IPS-18c (cell line): ENCODE data around the gene SGO2.

Source experiments
- H3K4me3 ChIP-seq: 2 replicates; pipeline ENCODE4 v1.7.0; 2013; ENCODE audit warnings: low read depth, mild to moderate bottlenecking, low read length, moderate library complexity; ENCODE audit not compliant: insufficient read depth
- H3K9me3 ChIP-seq: one replicate; pipeline ENCODE4 v1.6.1; 2013; ENCODE audit warnings: mild to moderate bottlenecking, low read length, moderate library complexity; ENCODE audit not compliant: control insufficient read depth, insufficient read depth

The SGO2 gene, protein sequence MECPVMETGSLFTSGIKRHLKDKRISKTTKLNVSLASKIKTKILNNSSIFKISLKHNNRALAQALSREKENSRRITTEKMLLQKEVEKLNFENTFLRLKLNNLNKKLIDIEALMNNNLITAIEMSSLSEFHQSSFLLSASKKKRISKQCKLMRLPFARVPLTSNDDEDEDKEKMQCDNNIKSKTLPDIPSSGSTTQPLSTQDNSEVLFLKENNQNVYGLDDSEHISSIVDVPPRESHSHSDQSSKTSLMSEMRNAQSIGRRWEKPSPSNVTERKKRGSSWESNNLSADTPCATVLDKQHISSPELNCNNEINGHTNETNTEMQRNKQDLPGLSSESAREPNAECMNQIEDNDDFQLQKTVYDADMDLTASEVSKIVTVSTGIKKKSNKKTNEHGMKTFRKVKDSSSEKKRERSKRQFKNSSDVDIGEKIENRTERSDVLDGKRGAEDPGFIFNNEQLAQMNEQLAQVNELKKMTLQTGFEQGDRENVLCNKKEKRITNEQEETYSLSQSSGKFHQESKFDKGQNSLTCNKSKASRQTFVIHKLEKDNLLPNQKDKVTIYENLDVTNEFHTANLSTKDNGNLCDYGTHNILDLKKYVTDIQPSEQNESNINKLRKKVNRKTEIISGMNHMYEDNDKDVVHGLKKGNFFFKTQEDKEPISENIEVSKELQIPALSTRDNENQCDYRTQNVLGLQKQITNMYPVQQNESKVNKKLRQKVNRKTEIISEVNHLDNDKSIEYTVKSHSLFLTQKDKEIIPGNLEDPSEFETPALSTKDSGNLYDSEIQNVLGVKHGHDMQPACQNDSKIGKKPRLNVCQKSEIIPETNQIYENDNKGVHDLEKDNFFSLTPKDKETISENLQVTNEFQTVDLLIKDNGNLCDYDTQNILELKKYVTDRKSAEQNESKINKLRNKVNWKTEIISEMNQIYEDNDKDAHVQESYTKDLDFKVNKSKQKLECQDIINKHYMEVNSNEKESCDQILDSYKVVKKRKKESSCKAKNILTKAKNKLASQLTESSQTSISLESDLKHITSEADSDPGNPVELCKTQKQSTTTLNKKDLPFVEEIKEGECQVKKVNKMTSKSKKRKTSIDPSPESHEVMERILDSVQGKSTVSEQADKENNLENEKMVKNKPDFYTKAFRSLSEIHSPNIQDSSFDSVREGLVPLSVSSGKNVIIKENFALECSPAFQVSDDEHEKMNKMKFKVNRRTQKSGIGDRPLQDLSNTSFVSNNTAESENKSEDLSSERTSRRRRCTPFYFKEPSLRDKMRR

DNA sequence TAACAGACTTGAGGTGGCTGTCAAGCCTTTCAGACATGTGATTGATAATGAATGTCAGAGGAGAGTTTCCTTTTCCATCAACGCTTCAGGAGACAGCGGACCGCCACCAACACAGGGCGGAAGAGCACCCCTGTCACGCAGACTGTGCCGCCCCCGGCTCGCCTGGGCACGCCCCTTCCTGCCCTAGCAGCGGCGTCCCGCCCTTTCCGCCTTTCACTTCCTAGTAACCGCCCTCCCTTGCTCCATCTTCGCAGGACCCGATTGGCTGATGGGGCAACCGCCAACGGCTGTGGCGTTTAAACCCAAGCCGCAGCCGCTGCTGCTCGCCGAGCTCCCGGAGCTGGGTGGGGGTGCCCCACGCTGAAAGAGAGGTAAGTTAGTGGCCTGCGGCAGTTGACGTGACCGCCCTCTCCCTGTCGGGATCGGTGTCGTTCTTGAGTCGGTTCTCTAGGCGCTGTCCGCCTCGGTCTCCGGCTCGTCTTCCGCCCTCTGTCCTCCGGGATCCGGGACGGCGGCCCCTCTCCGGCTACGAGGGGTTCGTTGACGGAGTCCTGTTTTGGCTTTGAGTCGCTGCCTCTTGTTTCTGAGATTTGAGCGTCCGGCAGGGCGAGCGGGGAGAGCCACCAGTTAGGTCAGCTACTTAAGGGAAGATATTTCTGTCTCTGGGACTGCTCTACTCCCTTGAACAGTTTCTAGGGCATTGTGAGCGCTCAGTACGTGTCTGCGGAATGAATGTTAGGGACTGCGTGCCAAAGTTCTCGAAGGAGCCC lies at the start of gene SGO2:
Gene SGO2, plus strand, starts transcription at position 326 of the 770 bp plus-strand sequence. CDS start 6,769 bp downstream, outside the sequence.
- Histone ChIP-seq H3K4me3 (peak within 1 kb of the TSS; percentile 85), H3K9me3 (no peaks in the 10 kb centered on the region)

DNA sequence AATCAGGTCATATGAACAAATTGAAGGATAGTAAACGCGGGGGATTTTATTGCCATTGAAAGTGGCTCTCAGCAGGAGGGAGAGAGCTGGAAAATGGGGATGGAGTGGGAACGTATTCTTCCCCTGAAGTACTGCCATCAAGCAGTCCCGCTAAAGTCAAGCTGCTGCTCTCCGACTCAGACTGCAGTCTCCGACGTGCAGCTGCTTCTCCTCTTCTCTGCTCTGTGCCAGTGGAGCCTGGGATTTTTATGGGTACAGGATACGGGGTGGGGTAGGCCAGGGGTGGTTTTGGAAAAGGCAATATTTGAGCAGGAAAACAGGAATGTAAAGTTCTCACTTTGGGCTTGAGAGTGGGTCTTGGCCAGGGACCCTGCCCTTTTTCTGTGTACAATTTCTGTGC lies 49.2 kb upstream of the SGO2 start:
- H3K4me3 ChIP-seq = no peak overlapping the region
- no peaks in the 10 kb centered on the region for H3K9me3 ChIP-seq

- H3K4me3 ChIP-seq = no peak overlapping the region
Observed at GRCh38 chr2:200477667-200478131, 48.3 kb upstream of the SGO2 start.

GRCh38 chr2:200479692-200480265 lies 46.2 kb upstream of the SGO2 start:
- no peak overlapping the region for H3K4me3 ChIP-seq
- no peaks in the 10 kb centered on the region for H3K9me3 ChIP-seq

More at GRCh38 chr2:200477667-200478131, 48.3 kb upstream of the SGO2 start:
- no peaks in the 10 kb centered on the region for H3K9me3 ChIP-seq

- no peak overlapping the region for H3K4me3 ChIP-seq
- no peaks in the 10 kb centered on the region for H3K9me3 ChIP-seq
Observed at GRCh38 chr2:200482194-200482593, 43.8 kb upstream of the SGO2 start.

DNA sequence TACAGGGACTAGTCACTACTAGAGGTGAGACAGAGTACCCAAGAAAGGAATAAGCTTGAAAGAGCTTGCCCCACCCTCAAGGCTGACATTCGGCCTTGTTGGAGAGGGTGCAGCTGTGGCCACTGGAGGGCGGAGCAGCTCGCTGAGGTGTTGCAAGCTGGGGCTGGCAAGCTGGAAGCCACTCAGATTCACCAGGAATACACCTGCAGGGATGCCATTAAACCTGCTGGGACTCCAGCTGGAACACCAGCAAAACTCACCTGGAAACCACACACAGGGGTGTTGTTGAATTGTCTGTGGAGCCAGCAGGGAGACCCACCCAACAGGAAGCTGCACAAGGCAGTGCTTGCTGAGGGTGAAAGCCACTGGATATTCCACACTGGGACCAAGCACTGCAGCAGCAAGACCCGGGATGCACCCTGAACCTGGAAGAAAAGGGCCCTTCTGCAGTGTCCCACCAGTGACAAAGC lies 42.2 kb upstream of the SGO2 start:
- Histone ChIP-seq H3K4me3 (no peak overlapping the region), H3K9me3 (no peaks in the 10 kb centered on the region)

GRCh38 chr2:200484934-200485333 lies 41.1 kb upstream of the SGO2 start:
- Histone ChIP-seq H3K4me3 (no peak overlapping the region), H3K9me3 (no peaks in the 10 kb centered on the region)

DNA sequence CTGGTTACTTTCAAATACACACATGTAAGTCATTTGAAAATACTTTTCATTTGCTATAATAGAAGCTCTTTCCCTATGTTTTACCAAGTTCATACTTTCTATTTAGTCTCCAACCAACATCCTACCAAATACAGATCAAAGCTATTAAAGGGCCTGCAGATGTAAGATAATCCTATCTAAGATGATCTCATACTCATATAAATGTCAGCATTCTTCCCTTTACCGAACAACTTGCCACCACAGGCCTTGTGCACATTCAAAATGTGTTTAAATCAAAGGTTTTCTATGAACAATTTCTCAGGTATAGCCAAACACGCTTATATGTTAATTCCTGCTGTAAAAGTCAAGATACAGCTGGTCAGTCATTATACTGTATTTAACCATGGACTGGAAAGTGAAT lies 39.5 kb upstream of the SGO2 start:
- H3K4me3 ChIP-seq = no peak overlapping the region
- H3K9me3 ChIP-seq = no peaks in the 10 kb centered on the region

- Histone ChIP-seq H3K4me3 (no peak overlapping the region), H3K9me3 (no peaks in the 10 kb centered on the region)
Observed at GRCh38 chr2:200488169-200488568, 37.8 kb upstream of the SGO2 start.

- Histone ChIP-seq H3K4me3 (no peak overlapping the region), H3K9me3 (no peaks in the 10 kb centered on the region)
Observed at GRCh38 chr2:200490001-200490400, 36.0 kb upstream of the SGO2 start.

DNA sequence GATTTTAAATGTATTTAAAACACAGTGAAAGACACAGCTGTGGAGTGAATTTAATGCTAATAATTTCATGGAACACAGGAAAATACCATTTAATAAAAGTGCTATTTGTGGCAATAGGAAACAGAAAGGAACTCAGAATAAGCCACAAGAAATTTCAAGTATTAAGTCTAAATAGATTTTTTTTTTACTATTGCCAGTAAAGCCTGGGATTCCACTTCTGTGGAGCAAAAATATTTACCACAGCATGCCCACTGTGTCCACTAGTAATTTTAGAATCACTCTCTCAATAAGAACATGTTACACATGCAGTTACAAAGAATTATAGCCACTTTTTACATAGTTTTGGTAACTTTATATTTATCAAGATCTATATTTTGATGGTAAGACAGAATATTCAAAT lies 33.4 kb upstream of the SGO2 start:
- Histone ChIP-seq H3K9me3 (no peaks in the 10 kb centered on the region), H3K4me3 (no peak overlapping the region)

- Histone ChIP-seq H3K4me3 (no peak overlapping the region), H3K9me3 (no peaks in the 10 kb centered on the region)
Observed at GRCh38 chr2:200494048-200494447, 32.0 kb upstream of the SGO2 start.

- no peaks in the 10 kb centered on the region for H3K9me3 ChIP-seq
- H3K4me3 ChIP-seq = no peak overlapping the region
Observed at GRCh38 chr2:200496696-200497095, 29.3 kb upstream of the SGO2 start.

- Histone ChIP-seq H3K9me3 (no peaks in the 10 kb centered on the region), H3K4me3 (no peak overlapping the region)
Observed at GRCh38 chr2:200498402-200499162, 27.4 kb upstream of the SGO2 start.

DNA sequence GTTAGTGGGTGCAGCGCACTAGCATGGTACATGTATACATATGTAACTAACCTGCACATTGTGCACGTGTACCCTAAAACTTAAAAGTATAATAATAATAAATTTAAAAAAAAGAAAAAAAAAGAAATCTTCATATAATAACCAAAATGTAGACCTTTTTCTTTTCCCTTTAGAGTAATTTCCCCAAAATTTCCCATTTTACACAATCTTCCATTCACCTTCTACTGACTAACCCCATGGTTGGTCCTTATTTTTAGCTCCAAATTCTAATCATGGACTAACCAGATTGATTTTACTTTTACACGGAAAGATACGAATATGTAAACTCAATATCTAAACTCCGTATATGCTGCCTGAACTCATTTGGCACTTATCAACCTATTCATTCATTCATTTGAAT lies 23.8 kb upstream of the SGO2 start:
- H3K4me3 ChIP-seq = no peak overlapping the region
- H3K9me3 ChIP-seq = no peaks in the 10 kb centered on the region

GRCh38 chr2:200506679-200507078 lies 19.3 kb upstream of the SGO2 start:
- no peak overlapping the region for H3K4me3 ChIP-seq
- no peaks in the 10 kb centered on the region for H3K9me3 ChIP-seq
